ENCODE data around the gene GRK2. TPM values are rescaled to one million over a fixed set of nuclear protein-coding genes. Genes with fewer than 3 reads are reported as not detected.

Gene GRK2
- total RNA-seq, 1 experiment from 2014 or later: 56.3 TPM

GRCh38 chr11:67268081-67268961 lies 2.0 kb downstream of the GRK2 start:
- Histone ChIP-seq H3K14ac (ENCODE audit: insufficient read depth, low read length) (no peak overlapping the region), H3K56ac (ENCODE audit: insufficient read length, low read depth, low read length) (no peak overlapping the region), H3K79me2 (ENCODE audit: insufficient read depth, low read length) (peaks cover 12% of the 10 kb centered on the region; the same call in 1 of the 2 replicates), H4K91ac (ENCODE audit: insufficient read length, low read depth, low read length) (no peak overlapping the region), H3K9ac (ENCODE audit: extremely low read depth, insufficient read length, low read length) (no peak overlapping the region), H3K23me2 (ENCODE audit: insufficient read length, low read depth, low read length, poor library complexity, severe bottlenecking) (peaks cover 8% of the 10 kb centered on the region), H3K23ac (ENCODE audit: insufficient read length, low read depth, low read length) (no peak overlapping the region), H4K8ac (replicated peaks; ENCODE audit: insufficient read length, low read depth, low read length) (no peak overlapping the region), H2BK5ac (ENCODE audit: insufficient read length, low read length) (no peak overlapping the region), H2BK12ac (ENCODE audit: insufficient read length, low read depth, low read length) (no peak overlapping the region), H3K18ac (ENCODE audit: insufficient read length, low read depth, low read length) (no peak overlapping the region), H4K20me1 (ENCODE audit: control insufficient read depth, insufficient read depth, insufficient read length) (peaks cover 3% of the 10 kb centered on the region), H2BK15ac (ENCODE audit: low read depth, low read length) (no peak overlapping the region), H3K79me1 (ENCODE audit: insufficient read depth, low read depth, low read length, poor library complexity, severe bottlenecking) (no peaks in the 10 kb centered on the region), H3K4me2 (ENCODE audit: insufficient read depth, insufficient read length, low read length) (no peak overlapping the region), H2AFZ (ENCODE audit: low read length) (no peak overlapping the region), H3K4ac (ENCODE audit: low read depth, low read length) (no peak overlapping the region), H2AK5ac (ENCODE audit: insufficient read length, low read length) (no peak overlapping the region), H3K27me3 (ENCODE audit: insufficient read depth, low read length) (no peaks in the 10 kb centered on the region; the same call in 1 of the 2 replicates), H3K27ac (ENCODE audit: insufficient read length, low read depth, low read length) (no peak overlapping the region), H4K5ac (ENCODE audit: insufficient read length, low read depth, low read length) (no peak overlapping the region), H3K9me3 (ENCODE audit: control insufficient read depth, low read depth, low read length) (no peaks in the 10 kb centered on the region), H3T11ph (ENCODE audit: low read length) (no peak overlapping the region), H2BK120ac (ENCODE audit: low read depth, low read length, poor library complexity, severe bottlenecking) (no peak overlapping the region), H3K4me1 (ENCODE audit: insufficient read depth, low read length) (peaks cover 12% of the 10 kb centered on the region), H2BK20ac (ENCODE audit: low read depth, low read length, poor library complexity, severe bottlenecking) (no peak overlapping the region)
- H3K36me3 Mint-ChIP-seq (ENCODE audit: insufficient read depth in 1 of 3, low read depth in 3 of 3): peaks cover 0 to 11% (median 10%) of the 10 kb centered on the region in 3 experiments; a peak in 5 of 7 replicates
- H3K9me3 Mint-ChIP-seq: no peaks in the 10 kb centered on the region
- no peak for TF ChIP-seq CTCF (conservative IDR thresholded peaks at IDR 0.05)
- DNase-seq: no peak
- peaks cover 31 to 37% of the 10 kb centered on the region in 2 experiments for H3K4me1 Mint-ChIP-seq
- H3K27ac Mint-ChIP-seq: no peak overlapping the region; a peak in 1 of 7 replicates
- H3K4me3 Mint-ChIP-seq: peak overlapping the region; percentile 88 to 96
- H3K27me3 Mint-ChIP-seq (ENCODE audit: low read depth): peaks cover 23% of the 10 kb centered on the region
- no CpG with 5 or more reads among the region's 21 CpGs for whole genome bisulfite sequencing (ENCODE audit: extremely low coverage, insufficient read length, low lambda C conversion rate)

Measured in H9 (cell line).